SU-DHL-6 (cell line): ENCODE measurements around the gene TTC12.

Source experiments
- EZH2phosphoT487 ChIP-seq: fragments of 200-600 bp; sonication (generic), shearing (Covaris generic); conservative IDR thresholded peaks from 2 replicates; pipeline ENCODE4 v1.6.1; 2018; ENCODE audit warnings: mild to moderate bottlenecking, antibody characterized with exemption, low read length, moderate library complexity, mixed read lengths
- TF ChIP-seq, protein P1 (sequence below): fragments of 200-600 bp; sonication (generic); IDR thresholded peaks from one replicate; pipeline ENCODE4 v1.5.1; 2017; ENCODE audit warnings: antibody characterized with exemption, mild to moderate bottlenecking, low read length, moderate library complexity; ENCODE audit not compliant: insufficient read depth, poor library complexity, severe bottlenecking

DNA sequence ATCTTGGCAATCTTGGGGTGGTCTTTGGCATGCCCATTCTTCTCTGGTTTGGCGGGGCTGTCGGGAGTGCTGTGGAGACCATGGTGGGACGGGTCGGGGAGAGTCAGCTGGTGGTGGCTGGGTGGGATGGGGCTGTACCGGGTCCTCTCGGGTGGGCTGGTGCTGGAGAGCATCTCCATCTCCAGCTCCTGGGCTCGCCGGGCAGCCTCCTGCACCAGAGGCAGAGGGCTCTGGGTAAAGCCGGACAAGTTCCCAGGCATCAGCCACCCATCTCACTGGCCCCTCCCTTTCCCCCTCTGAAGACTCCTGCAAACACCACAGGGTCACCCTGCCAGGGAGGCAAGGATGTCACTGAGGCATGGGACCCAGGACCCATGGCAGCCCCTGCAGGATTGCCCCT, 98.3 kb downstream of the TTC12 start:
- TF ChIP-seq, protein P1, sequence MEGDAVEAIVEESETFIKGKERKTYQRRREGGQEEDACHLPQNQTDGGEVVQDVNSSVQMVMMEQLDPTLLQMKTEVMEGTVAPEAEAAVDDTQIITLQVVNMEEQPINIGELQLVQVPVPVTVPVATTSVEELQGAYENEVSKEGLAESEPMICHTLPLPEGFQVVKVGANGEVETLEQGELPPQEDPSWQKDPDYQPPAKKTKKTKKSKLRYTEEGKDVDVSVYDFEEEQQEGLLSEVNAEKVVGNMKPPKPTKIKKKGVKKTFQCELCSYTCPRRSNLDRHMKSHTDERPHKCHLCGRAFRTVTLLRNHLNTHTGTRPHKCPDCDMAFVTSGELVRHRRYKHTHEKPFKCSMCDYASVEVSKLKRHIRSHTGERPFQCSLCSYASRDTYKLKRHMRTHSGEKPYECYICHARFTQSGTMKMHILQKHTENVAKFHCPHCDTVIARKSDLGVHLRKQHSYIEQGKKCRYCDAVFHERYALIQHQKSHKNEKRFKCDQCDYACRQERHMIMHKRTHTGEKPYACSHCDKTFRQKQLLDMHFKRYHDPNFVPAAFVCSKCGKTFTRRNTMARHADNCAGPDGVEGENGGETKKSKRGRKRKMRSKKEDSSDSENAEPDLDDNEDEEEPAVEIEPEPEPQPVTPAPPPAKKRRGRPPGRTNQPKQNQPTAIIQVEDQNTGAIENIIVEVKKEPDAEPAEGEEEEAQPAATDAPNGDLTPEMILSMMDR = no peak
- no peak for TF ChIP-seq EZH2phosphoT487
